ENCODE data around the gene NPRL2.
A peak's percentile ranks its signal among the peaks of the same experiment; 100 is the strongest.
"Not testable (repeated sequence)": the region's sequence is repeated elsewhere in the genome, so short reads cannot be mapped to it uniquely, and the experiment has no call there.

NPRL2 gene

DNA sequence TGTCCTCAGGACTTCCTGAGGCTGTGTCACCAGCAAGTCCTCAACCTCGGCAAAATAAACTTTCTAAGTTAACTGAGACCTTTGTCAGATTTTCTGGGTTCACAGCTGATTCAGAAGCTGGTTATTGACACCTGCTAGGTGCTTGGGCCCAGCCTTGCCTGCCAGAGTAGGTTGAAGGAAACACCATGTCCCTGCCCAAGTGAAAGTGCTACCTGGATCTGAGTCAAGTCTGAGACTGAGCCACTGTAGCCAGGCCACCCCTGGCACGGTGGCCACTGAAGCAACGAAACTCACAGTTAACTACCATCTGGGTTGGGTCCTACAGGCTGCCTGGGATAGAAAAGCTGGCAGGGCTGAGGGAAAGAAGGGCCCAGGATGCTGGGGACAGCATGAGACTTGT lies 36.2 kb downstream of the NPRL2 start:
- DNase-seq (ENCODE audit: low read depth in 3 of 3) = no peak

DNA sequence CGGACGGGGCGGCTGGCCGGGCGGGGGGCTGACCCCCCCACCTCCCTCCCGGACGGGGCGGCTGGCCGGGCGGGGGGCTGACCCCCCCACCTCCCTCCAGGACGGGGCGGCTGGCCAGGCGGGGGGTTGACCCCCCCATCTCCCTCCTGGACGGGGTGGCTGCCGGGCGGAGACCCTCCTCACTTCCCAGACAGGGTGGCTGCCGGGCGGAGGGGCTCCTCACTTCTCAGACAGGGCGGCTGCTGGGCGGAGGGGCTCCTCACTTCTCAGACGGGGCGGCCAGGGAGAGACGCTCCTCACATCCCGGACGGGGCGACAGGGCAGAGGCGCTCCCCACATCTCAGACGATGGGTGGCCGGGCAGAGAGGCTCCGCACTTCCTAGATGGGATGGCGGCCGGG lies 38.5 kb downstream of the NPRL2 start:
- not testable (repeated sequence) for DNase-seq (ENCODE audit: low read depth in 3 of 3)

- DNase-seq (ENCODE audit: low read depth in 3 of 3) = no peak
Observed at GRCh38 chr3:50304601-50305000, 46.0 kb downstream of the NPRL2 start.

DNA sequence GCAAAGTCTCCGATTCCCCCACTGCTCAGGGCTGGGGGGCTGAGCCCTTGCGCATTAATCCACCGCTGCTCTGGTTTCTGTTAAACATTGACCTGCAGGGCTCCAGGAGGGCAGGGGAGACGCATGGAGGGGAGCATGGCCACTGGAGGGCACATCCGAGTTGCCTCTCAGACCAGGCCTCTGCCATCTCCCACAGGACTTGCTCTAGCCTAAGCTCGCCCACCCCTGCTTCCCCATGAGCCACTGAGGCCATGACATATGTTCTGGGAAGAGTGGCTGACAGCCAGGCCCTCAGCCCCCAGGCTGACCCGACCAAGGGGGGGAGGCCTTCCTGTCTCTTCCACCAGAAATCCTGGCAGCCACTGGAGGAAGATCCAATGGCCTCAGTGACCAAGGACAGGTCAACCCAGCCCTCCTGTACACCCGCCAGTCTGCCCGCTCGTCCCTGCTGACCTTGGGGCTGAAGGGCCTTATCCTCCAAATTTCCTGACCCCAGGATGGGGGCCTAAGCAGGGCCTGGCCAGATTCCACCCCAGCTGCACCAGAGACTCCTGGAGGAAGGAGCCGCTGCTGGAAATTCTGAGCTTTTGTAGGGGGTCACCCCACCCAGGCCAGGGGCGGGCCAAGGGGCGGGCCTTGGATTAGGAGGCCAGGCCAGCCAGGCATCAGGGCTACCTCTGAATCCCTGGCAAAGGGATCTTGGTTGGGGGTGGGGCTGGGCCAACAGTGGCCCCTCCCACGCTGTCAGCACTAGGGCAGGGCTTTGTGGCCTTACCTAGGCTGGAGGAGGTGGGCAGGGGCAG lies 47.4 kb downstream of the NPRL2 start, which contains the start of gene HYAL1:
Gene HYAL1, minus strand, starts transcription at position 562 of the 803 bp plus-strand sequence. CDS start 618 bp downstream, outside the sequence.
- no peak for DNase-seq (ENCODE audit: low read depth in 3 of 3)

GRCh38 chr3:50302095-50303012 lies 48.2 kb downstream of the NPRL2 start:
- no peak for DNase-seq (ENCODE audit: low read depth in 3 of 3)

- no peak for DNase-seq (ENCODE audit: low read depth in 3 of 3)
Observed at GRCh38 chr3:50300681-50301254, 49.8 kb downstream of the NPRL2 start.

GRCh38 chr3:50299929-50300680 lies 50.5 kb downstream of the NPRL2 start:
- DNase-seq (ENCODE audit: low read depth in 3 of 3) = no peak

GRCh38 chr3:50299638-50299928 lies 51.0 kb downstream of the NPRL2 start:
- no peak for DNase-seq (ENCODE audit: low read depth in 3 of 3)

DNA sequence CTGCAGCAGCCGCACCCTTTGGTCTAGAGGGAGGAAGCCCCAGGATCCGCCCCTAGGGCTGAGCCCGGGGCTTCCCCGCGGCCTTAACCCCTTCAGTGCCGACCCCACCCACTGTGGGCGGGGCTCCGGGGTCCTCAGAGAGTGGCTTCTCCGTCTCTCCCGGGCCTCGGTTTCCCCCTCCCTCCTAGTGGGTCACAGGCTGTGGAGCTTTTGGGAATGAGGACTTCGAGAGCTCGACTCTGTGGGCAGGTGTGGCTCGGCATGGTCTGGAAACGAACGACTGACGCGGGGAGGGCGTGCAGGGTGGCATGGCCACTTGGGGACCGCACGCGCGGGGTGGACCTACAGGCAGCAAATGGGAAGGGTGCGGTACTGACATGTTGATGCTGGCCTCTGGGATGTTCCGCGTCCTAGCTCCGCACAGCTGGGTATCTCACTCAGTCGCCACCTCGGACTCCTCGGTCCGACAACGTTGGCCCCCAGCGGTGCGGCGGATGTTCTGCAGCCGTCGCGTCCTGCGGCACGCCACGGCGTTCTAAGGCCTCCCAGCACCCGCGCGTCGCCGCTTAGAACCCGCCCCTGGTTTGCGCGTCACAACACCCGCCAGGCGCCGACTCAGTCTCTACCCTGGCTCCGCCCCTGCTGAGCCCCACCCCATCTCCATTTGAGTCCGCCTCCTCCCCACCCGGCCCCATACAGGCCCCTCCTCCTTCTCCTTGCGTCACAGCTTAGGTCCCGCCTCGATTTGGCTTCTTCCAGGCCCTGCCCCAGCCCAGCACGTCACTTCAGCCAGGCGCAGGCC lies 51.5 kb downstream of the NPRL2 start, which contains the start of the genes HYAL3 and NAA80:
Gene HYAL3, minus strand, starts transcription at position 570 of the 802 bp plus-strand sequence. CDS start 3,803 bp downstream, outside the sequence.
Gene NAA80, minus strand, starts transcription at position 570 of the 802 bp plus-strand sequence. CDS start 1,942 bp downstream, outside the sequence.
- peak; percentile 97 to 99 (median 98) for DNase-seq (ENCODE audit: low read depth in 3 of 3)

DNA sequence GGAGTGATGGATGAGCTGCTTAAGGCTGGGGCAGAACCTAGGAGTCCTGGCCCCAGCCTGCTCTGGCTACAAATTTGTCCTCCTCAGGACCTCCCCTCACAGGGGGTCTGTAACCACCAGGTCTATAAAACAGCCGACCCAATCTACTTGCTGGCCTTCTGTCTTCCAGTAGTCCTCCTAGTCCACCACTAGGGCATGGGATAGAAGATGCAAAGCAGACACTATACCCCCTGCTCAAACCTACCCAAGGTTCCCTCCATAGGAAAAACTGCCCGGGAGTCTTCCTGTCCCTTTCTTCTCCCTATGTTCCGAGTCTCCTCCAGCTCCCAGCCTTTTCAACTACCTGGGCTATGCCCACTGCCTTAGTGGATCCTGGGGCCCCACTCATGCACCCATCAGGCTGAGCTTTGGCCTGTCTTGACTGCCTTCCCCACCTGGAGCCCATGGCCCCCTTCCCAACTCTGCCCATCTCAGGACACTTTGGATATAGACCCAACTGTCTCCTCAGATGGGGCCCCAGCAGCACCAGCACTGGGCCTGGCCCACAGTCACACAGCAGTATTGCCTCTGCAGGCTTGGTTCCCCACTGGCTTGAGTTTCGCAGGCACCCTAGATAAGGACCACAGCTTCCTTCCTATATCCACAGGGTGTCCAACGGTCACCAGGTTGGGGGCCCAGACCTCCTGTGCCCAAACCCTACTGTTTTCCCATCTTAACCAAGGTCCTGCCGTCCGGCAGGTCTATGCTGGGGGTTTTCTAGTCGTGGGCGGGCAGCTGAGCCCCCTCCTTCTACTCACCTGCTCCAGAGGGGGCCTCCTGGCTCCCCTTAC lies 52.5 kb downstream of the NPRL2 start:
- DNase-seq (ENCODE audit: low read depth in 3 of 3) = no peak

DNA sequence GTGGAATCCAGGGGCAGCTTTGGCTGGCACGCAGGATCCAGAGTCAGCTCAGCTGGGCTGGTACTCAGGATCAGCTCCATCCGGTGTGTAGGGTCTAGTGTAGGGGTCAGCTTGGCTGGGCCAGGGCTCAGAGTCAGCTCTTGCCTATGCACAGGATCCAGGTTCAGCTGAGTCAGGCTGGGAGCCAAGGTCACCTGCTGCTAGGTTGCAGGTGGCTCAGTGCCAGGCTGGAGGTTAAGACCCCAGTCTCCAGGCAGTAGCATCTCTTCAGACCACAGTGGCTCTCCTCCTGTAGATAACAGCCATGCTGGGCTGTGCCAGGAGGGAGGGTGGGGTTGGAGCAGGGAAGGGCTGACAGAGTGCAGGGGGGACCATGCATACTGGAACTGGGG lies 53.2 kb downstream of the NPRL2 start:
- DNase-seq (ENCODE audit: low read depth in 3 of 3) = no peak

All from stimulated activated CD4-positive, alpha-beta T cell treated with anti-CD3 and anti-CD28 coated beads, TNF-alpha, amount 100 ng/mL, for 48 hours (primary cell).